DOHH2 (cell line): ENCODE results near the gene ARL11.
A peak's percentile ranks its signal among the peaks of the same experiment; 100 is the strongest.
"Not testable (repeated sequence)": the region's sequence is repeated elsewhere in the genome, so short reads cannot be mapped to it uniquely, and the experiment has no call there.

ENCODE experiments used
- H3F3A ChIP-seq: fragments of 200-600 bp; sonication (generic), shearing (Covaris generic); 2 replicates; pipeline ENCODE4 v1.6.0; 2016; ENCODE audit warnings: antibody characterized with exemption, mild to moderate bottlenecking; ENCODE audit not compliant: control insufficient read depth, insufficient read depth
- H3K27ac ChIP-seq: fragments of 200-600 bp; sonication (generic); 2 replicates; pipeline ENCODE4 v1.5.1; 2014; ENCODE audit warnings: low read depth, mild to moderate bottlenecking, low read length, moderate library complexity
- H3K27me3 ChIP-seq: fragments of 200-600 bp; sonication (generic); 2 replicates; pipeline ENCODE4 v1.6.1; 2014; ENCODE audit warnings: mild to moderate bottlenecking, low read length, mixed read lengths; ENCODE audit not compliant: control insufficient read depth
- H3K36me3 ChIP-seq: fragments of 200-600 bp; sonication (generic); 2 replicates; pipeline ENCODE4 v1.6.1; 2014; ENCODE audit warnings: mild to moderate bottlenecking, low read length, moderate library complexity, mixed read lengths; ENCODE audit not compliant: control insufficient read depth
- H3K4me1 ChIP-seq: fragments of 200-600 bp; sonication (generic); 2 replicates; pipeline ENCODE4 v1.6.1; 2014; ENCODE audit warnings: mild to moderate bottlenecking, low read length, mixed read lengths; ENCODE audit not compliant: control insufficient read depth
- H3K4me2 ChIP-seq: fragments of 200-600 bp; sonication (generic); 2 replicates; pipeline ENCODE4 v1.6.0; 2014; ENCODE audit warnings: mild to moderate bottlenecking, low read length, moderate library complexity
- H3K4me3 ChIP-seq: fragments of 200-600 bp; sonication (generic); 2 replicates; pipeline ENCODE4 v1.5.1; 2014; ENCODE audit warnings: mild to moderate bottlenecking, low read length, mixed read lengths
- H3K79me2 ChIP-seq: fragments of 200-600 bp; sonication (generic); 2 replicates; pipeline ENCODE4 v1.6.1; 2014; ENCODE audit warnings: mild to moderate bottlenecking, low read length, mixed read lengths; ENCODE audit not compliant: control insufficient read depth
- H3K9me2 ChIP-seq: fragments of 200-600 bp; sonication (generic); replicated peaks from 2 replicates; pipeline ENCODE4 v1.6.1; 2014; ENCODE audit warnings: mild to moderate bottlenecking, low read length, mixed read lengths; ENCODE audit not compliant: control insufficient read depth
- H3K9me3 ChIP-seq: fragments of 200-600 bp; sonication (generic); 2 replicates; pipeline ENCODE4 v1.6.1; 2014; ENCODE audit warnings: antibody characterized with exemption, low read length, mixed read lengths; ENCODE audit not compliant: control insufficient read depth, insufficient read depth
- H4K20me1 ChIP-seq: fragments of 200-600 bp; sonication (generic); 2 replicates; pipeline ENCODE4 v1.6.0; 2014; ENCODE audit warnings: low read depth, mild to moderate bottlenecking, antibody characterized with exemption, low read length, moderate library complexity; ENCODE audit not compliant: control insufficient read depth, insufficient read depth
- CTCF ChIP-seq: fragments of 200-600 bp; sonication (generic); IDR thresholded peaks from one replicate; pipeline ENCODE4 v1.5.1; 2014; ENCODE audit warnings: antibody characterized with exemption, mild to moderate bottlenecking, low read depth, low read length; ENCODE audit not compliant: poor library complexity, severe bottlenecking
- EZH2phosphoT487 ChIP-seq: fragments of 200-600 bp; sonication (generic); IDR thresholded peaks from 2 replicates; pipeline ENCODE4 v1.6.1; 2017; ENCODE audit warnings: borderline replicate concordance, mild to moderate bottlenecking, antibody characterized with exemption, low read length, moderate library complexity, mixed read lengths

Gene ARL11

GRCh38 chr13:49608651-49609331 lies 19.5 kb upstream of the ARL11 start:
- peak overlapping the region; percentile 84 for H3K27ac ChIP-seq
- TF ChIP-seq EZH2phosphoT487 (no peak), CTCF (no peak)
- H3K36me3 ChIP-seq: no peaks in the 10 kb centered on the region

GRCh38 chr13:49610176-49610575 lies 18.1 kb upstream of the ARL11 start:
- no peaks in the 10 kb centered on the region for H3K27me3 ChIP-seq
- no peaks in the 10 kb centered on the region for H3K9me3 ChIP-seq

More at GRCh38 chr13:49608651-49609331, 19.5 kb upstream of the ARL11 start:
- peaks cover 32% of the 10 kb centered on the region for H3F3A ChIP-seq
- H3K79me2 ChIP-seq: no peaks in the 10 kb centered on the region
- H4K20me1 ChIP-seq: no peaks in the 10 kb centered on the region
- no peaks in the 10 kb centered on the region for H3K9me3 ChIP-seq
- peak overlapping the region; percentile 84 for H3K4me2 ChIP-seq
- H3K27me3 ChIP-seq: no peaks in the 10 kb centered on the region
- no peaks in the 10 kb centered on the region for H3K9me2 ChIP-seq
- peaks cover 80% of the 10 kb centered on the region for H3K4me1 ChIP-seq
- H3K4me3 ChIP-seq: peak overlapping the region; percentile 68

GRCh38 chr13:49612042-49612441 lies 16.3 kb upstream of the ARL11 start:
- not testable (repeated sequence) for H3K27ac ChIP-seq, H3K4me3 ChIP-seq, H3K79me2 ChIP-seq, H3K36me3 ChIP-seq, H3K4me2 ChIP-seq, H4K20me1 ChIP-seq, H3K27me3 ChIP-seq, H3K9me3 ChIP-seq, H3K9me2 ChIP-seq
- peaks cover 32% of the 10 kb centered on the region for H3F3A ChIP-seq
- peaks cover 71% of the 10 kb centered on the region for H3K4me1 ChIP-seq

More at GRCh38 chr13:49610176-49610575, 18.1 kb upstream of the ARL11 start:
- Histone ChIP-seq H3K4me3 (no peak overlapping the region), H3K9me2 (no peaks in the 10 kb centered on the region), H3K4me2 (peak overlapping the region; percentile 35), H3K4me1 (peaks cover 66% of the 10 kb centered on the region), H3F3A (peaks cover 32% of the 10 kb centered on the region), H3K27ac (peak overlapping the region; percentile 84; the same call in 1 of the 2 replicates), H4K20me1 (no peaks in the 10 kb centered on the region), H3K79me2 (no peaks in the 10 kb centered on the region), H3K36me3 (no peaks in the 10 kb centered on the region)
- no peak for TF ChIP-seq CTCF
- TF ChIP-seq EZH2phosphoT487: no peak

- peaks cover 71% of the 10 kb centered on the region for H3K4me1 ChIP-seq
- peak overlapping the region; percentile 52 for H3K27ac ChIP-seq
- H3K27me3 ChIP-seq: no peaks in the 10 kb centered on the region
- TF ChIP-seq CTCF: no peak
- no peak for TF ChIP-seq EZH2phosphoT487
- H3K9me3 ChIP-seq: no peaks in the 10 kb centered on the region
- H3F3A ChIP-seq: peaks cover 18% of the 10 kb centered on the region
- H3K36me3 ChIP-seq: no peaks in the 10 kb centered on the region; the same call in 1 of the 2 replicates
- no peak overlapping the region; the same call in 1 of the 2 replicates for H3K4me3 ChIP-seq
- no peaks in the 10 kb centered on the region for H3K9me2 ChIP-seq
- no peaks in the 10 kb centered on the region for H4K20me1 ChIP-seq
- peak overlapping the region; percentile 36 for H3K4me2 ChIP-seq
- peaks cover 3% of the 10 kb centered on the region; the same call in 1 of the 2 replicates for H3K79me2 ChIP-seq
Observed at GRCh38 chr13:49615836-49616675, 12.3 kb upstream of the ARL11 start.
